HL-60 (cell line): ENCODE results near the gene TERT.

Experiments
- DNase-seq, 2 experiments: peaks; one replicate each; pipeline ENCODE4 v3.0.0-alpha.2; 2010 to 2020; ENCODE audit warnings: low read depth in 1 of 2, low spot score in 1 of 2
- H3K27ac ChIP-seq: fragments of 250-450 bp; sonication (Bioruptor Pico); replicated peaks from 2 replicates; pipeline ENCODE4 v1.5.1; 2020; ENCODE audit warnings: mild to moderate bottlenecking, moderate library complexity
- H3K27me3 ChIP-seq: fragments of 250-450 bp; sonication (Bioruptor Pico); 2 replicates; pipeline ENCODE4 v1.5.1; 2021; ENCODE audit warnings: mild to moderate bottlenecking, moderate library complexity; ENCODE audit not compliant: insufficient read depth, poor library complexity, severe bottlenecking
- H3K4me3 ChIP-seq: replicated peaks from 2 replicates; pipeline ENCODE4 v1.5.1; 2011; ENCODE audit warnings: mild to moderate bottlenecking, control low read depth, low read length; ENCODE audit not compliant: insufficient read depth
- CTCF ChIP-seq: IDR thresholded peaks from one replicate; pipeline ENCODE4 v1.5.1; 2011; ENCODE audit warnings: low read length, control low read depth, inconsistent platforms; ENCODE audit not compliant: insufficient read depth
- GABPA ChIP-seq: IDR thresholded peaks from 2 replicates; pipeline ENCODE4 v1.6.1; 2012; ENCODE audit warnings: low read depth
- POLR2AphosphoS5 ChIP-seq: IDR thresholded peaks from 2 replicates; pipeline ENCODE4 v1.6.1; 2012; ENCODE audit warnings: low read depth
- REST ChIP-seq: IDR thresholded peaks from 2 replicates; pipeline ENCODE4 v1.6.1; 2012; ENCODE audit warnings: low read depth; ENCODE audit not compliant: insufficient replicate concordance
- SPI1 ChIP-seq: IDR thresholded peaks from 2 replicates; pipeline ENCODE4 v1.6.1; 2012; ENCODE audit warnings: low read depth, mild to moderate bottlenecking, borderline replicate concordance

TERT gene

GRCh38 chr5:1235838-1236237, 59.0 kb downstream of the TERT start:
- TF ChIP-seq POLR2AphosphoS5 (no peak), CTCF (no peak), GABPA (no peak), REST (no peak), SPI1 (no peak)
- H3K4me3 ChIP-seq = no peak overlapping the region
- DNase-seq = no peak
- no peak overlapping the region for H3K27ac ChIP-seq
- H3K27me3 ChIP-seq = no peaks in the 10 kb centered on the region

- Histone ChIP-seq H3K27me3 (no peaks in the 10 kb centered on the region), H3K4me3 (no peak overlapping the region), H3K27ac (no peak overlapping the region)
- TF ChIP-seq POLR2AphosphoS5 = no peak
- DNase-seq = no peak
Observed at GRCh38 chr5:1235379-1235778, 59.5 kb downstream of the TERT start.

GRCh38 chr5:1232780-1233179, 62.1 kb downstream of the TERT start:
- H3K4me3 ChIP-seq = no peak overlapping the region
- H3K27me3 ChIP-seq = no peaks in the 10 kb centered on the region
- no peak for DNase-seq
- no peak overlapping the region for H3K27ac ChIP-seq
- TF ChIP-seq SPI1 (no peak), GABPA (no peak), POLR2AphosphoS5 (no peak), CTCF (no peak), REST (no peak)

- no peak for DNase-seq
- H3K4me3 ChIP-seq = no peak overlapping the region
- no peak for TF ChIP-seq CTCF
- no peak for TF ChIP-seq GABPA
- no peak for TF ChIP-seq SPI1
- no peak for TF ChIP-seq POLR2AphosphoS5
- TF ChIP-seq REST = no peak
- no peaks in the 10 kb centered on the region for H3K27me3 ChIP-seq
- no peak overlapping the region for H3K27ac ChIP-seq
Observed at GRCh38 chr5:1231354-1231905, 63.4 kb downstream of the TERT start.
